HEK293T (cell line): ENCODE measurements around the gene BEND7.

Experiments used
- ELF4 ChIP-seq: fragments of 450-650 bp; IDR thresholded peaks from 2 replicates; pipeline ENCODE4 v1.6.1; 2017; ENCODE audit warnings: antibody characterized with exemption
- FOXA1 ChIP-seq: fragments of 450-650 bp; IDR thresholded peaks from 2 replicates; pipeline ENCODE4 v1.6.1; 2016; ENCODE audit warnings: mild to moderate bottlenecking
- FOXK2 ChIP-seq: fragments of 450-650 bp; IDR thresholded peaks from 2 replicates; pipeline ENCODE4 v1.6.1; 2016; ENCODE audit warnings: mild to moderate bottlenecking
- FOXM1 ChIP-seq: fragments of 450-650 bp; IDR thresholded peaks from 2 replicates; pipeline ENCODE4 v1.6.1; 2017; ENCODE audit warnings: mild to moderate bottlenecking, borderline replicate concordance
- SP1 ChIP-seq: fragments of 450-650 bp; IDR thresholded peaks from 2 replicates; pipeline ENCODE4 v1.6.1; 2017

- TF ChIP-seq ELF4 (no peak), FOXK2 (no peak), SP1 (no peak), FOXM1 (no peak), FOXA1 (no peak)
Observed at GRCh38 chr10:13542533-13542932, 13.7 kb upstream of the BEND7 start.
